ENCODE results near the gene CCL25. TPM values are rescaled to one million over a fixed set of nuclear protein-coding genes. Genes with fewer than 3 reads are reported as not detected.

The CCL25 gene
- polyA plus RNA-seq, 1 experiment = not detected

- DNase-seq (ENCODE audit: low read depth, low spot score) = no peak
- TF ChIP-seq CTCF (IDR thresholded peaks at IDR 0.05; ENCODE audit: low read depth, low read length) = no peak
- peaks cover 36% of the 10 kb centered on the region for H3K9me3 ChIP-seq (ENCODE audit: control insufficient read depth, insufficient read depth, low read length)
- H3K27me3 ChIP-seq (ENCODE audit: control insufficient read depth, insufficient read depth, low read length) = no peaks in the 10 kb centered on the region
- CTCF ChIA-PET = no interaction called here
- POLR2A ChIA-PET = no interaction called here
- H3K27ac ChIP-seq (ENCODE audit: low read depth, low read length) = no peak overlapping the region
- H3K4me3 ChIP-seq (ENCODE audit: low read depth, low read length) = no peak overlapping the region
Measured at GRCh38 chr19:8085598-8086408, 33.2 kb downstream of the CCL25 start.

- peaks cover 36% of the 10 kb centered on the region for H3K9me3 ChIP-seq (ENCODE audit: control insufficient read depth, insufficient read depth, low read length)
- no peak for TF ChIP-seq CTCF (IDR thresholded peaks at IDR 0.05; ENCODE audit: low read depth, low read length)
- H3K4me3 ChIP-seq (ENCODE audit: low read depth, low read length) = no peak overlapping the region
- no peaks in the 10 kb centered on the region for H3K27me3 ChIP-seq (ENCODE audit: control insufficient read depth, insufficient read depth, low read length)
- DNase-seq (ENCODE audit: low read depth, low spot score) = no peak
- ChIA-PET CTCF (no interaction called here), POLR2A (no interaction called here)
- H3K27ac ChIP-seq (ENCODE audit: low read depth, low read length) = no peak overlapping the region
Measured at GRCh38 chr19:8086849-8087248, 34.3 kb downstream of the CCL25 start.

- ChIA-PET POLR2A (no interaction called here), CTCF (no interaction called here)
- no peak for TF ChIP-seq CTCF (IDR thresholded peaks at IDR 0.05; ENCODE audit: low read depth, low read length)
- Histone ChIP-seq H3K27ac (ENCODE audit: low read depth, low read length) (no peak overlapping the region), H3K9me3 (ENCODE audit: control insufficient read depth, insufficient read depth, low read length) (peaks cover 36% of the 10 kb centered on the region), H3K4me3 (ENCODE audit: low read depth, low read length) (no peak overlapping the region), H3K27me3 (ENCODE audit: control insufficient read depth, insufficient read depth, low read length) (no peaks in the 10 kb centered on the region)
- no peak for DNase-seq (ENCODE audit: low read depth, low spot score)
Measured at GRCh38 chr19:8087876-8088275, 35.3 kb downstream of the CCL25 start.

GRCh38 chr19:8088752-8089663 is 36.4 kb downstream of the CCL25 start:
- ChIA-PET CTCF (no interaction called here), POLR2A (no interaction called here)
- H3K27me3 ChIP-seq (ENCODE audit: control insufficient read depth, insufficient read depth, low read length) = no peaks in the 10 kb centered on the region
- TF ChIP-seq CTCF (IDR thresholded peaks at IDR 0.05; ENCODE audit: low read depth, low read length) = no peak
- no peak for DNase-seq (ENCODE audit: low read depth, low spot score)
- no peak overlapping the region for H3K27ac ChIP-seq (ENCODE audit: low read depth, low read length)
- peaks cover 40% of the 10 kb centered on the region for H3K9me3 ChIP-seq (ENCODE audit: control insufficient read depth, insufficient read depth, low read length)
- no peak overlapping the region for H3K4me3 ChIP-seq (ENCODE audit: low read depth, low read length)

All from AG04450 (cell line).